Calu3 (cell line): ENCODE data around the gene MYO18B. TPM values are rescaled to one million over a fixed set of nuclear protein-coding genes. Genes with fewer than 3 reads are reported as not detected.
"Not testable (repeated sequence)": the region's sequence is repeated elsewhere in the genome, so short reads cannot be mapped to it uniquely, and the experiment has no call there.

Experiments used
- BruUV-seq: library from RNA; stranded (reverse); fragments of 400-500 nt; replicated peaks from 2 replicates; lab custom pipeline; 2021; lab: Mats Ljungman, UMichigan
- CTCF ChIA-PET: fragments of 300-600 bp; sonication (Branson Sonifier 250); formaldehyde crosslinking; loops from one replicate; lab custom pipeline; 2022; ENCODE audit warnings: antibody characterized with exemption; lab: Charles Lee
- DNase-seq: peaks from one replicate; pipeline ENCODE4 v3.0.0; 2022
- H3K27ac Mint-ChIP-seq: one replicate; pipeline ENCODE4 v1.8.0; 2022; ENCODE audit warnings: mixed read lengths; ENCODE audit not compliant: unreplicated experiment
- H3K27me3 Mint-ChIP-seq: one replicate; pipeline ENCODE4 v1.8.0; 2022; ENCODE audit warnings: mixed read lengths; ENCODE audit not compliant: unreplicated experiment
- H3K36me3 Mint-ChIP-seq: one replicate; pipeline ENCODE4 v1.8.0; 2022; ENCODE audit warnings: mild to moderate bottlenecking, moderate library complexity, mixed read lengths; ENCODE audit not compliant: insufficient read depth, unreplicated experiment
- H3K4me1 Mint-ChIP-seq: one replicate; pipeline ENCODE4 v1.8.0; 2022; ENCODE audit warnings: mild to moderate bottlenecking, low read depth, mixed read lengths; ENCODE audit not compliant: unreplicated experiment
- H3K4me3 Mint-ChIP-seq: one replicate; pipeline ENCODE4 v1.8.0; 2022; ENCODE audit warnings: mild to moderate bottlenecking, low read depth, moderate library complexity, mixed read lengths; ENCODE audit not compliant: unreplicated experiment
- H3K9me3 Mint-ChIP-seq: one replicate; pipeline ENCODE4 v1.8.0; 2022; ENCODE audit warnings: low read depth, mixed read lengths; ENCODE audit not compliant: unreplicated experiment
- intact Hi-C: fragments of 100-400 bp; cut with micrococcal nuclease; formaldehyde crosslinking; loops from one replicate; pipeline ENCODE4 v1.10.0; 2022; ENCODE audit not compliant: unreplicated experiment
- total RNA-seq: library from RNA; stranded (reverse); gene quantifications from 2 replicates; pipeline ENCODE4 v1.2.3, GENCODE V29; 2022
- TF ChIP-seq, protein P1 (sequence below): fragments of 200-600 bp; IDR thresholded peaks from one replicate; pipeline ENCODE4 v1.8.0; 2022; ENCODE audit warnings: antibody characterized with exemption; ENCODE audit not compliant: unreplicated experiment

Gene MYO18B
- total RNA-seq, 1 experiment from 2014 or later = 0.59 TPM

DNA sequence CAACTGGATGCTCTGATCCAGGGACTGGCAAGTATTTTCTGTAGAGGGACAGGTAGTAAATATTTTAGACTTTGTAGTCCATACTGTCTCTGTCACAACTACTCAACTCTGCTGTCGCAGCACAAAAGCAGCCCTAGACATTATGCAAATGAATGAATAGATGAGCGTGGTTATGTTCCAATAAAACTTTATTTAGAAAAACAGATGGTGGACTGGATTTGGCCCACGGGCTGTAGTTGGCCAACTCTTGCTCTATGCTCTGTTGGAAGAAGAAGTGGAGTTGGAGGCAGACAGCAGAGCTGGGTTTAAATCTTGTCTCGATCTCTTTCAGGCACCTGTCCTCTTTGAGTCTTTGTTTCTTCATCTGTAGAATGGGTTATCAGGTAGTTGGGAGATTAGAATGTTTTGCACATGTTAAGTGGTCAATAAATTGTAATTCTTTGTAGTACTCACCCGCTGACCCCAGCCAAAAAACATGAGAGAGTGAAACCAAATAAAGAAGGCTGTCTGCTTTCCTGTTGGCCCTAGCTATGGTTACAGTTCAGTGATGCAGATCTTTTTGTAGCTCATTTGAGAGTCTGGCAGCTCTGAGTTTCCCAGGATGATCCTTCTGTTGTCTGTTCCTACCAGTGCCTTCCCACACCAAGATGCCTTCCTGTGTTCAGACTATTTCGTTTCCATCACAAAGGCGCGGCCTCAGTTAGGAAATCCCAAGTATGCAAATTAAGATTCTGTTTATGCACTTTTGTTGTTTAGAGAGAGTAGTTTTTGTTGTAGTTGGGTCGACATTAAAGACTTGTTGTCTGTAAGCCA lies 229.2 kb downstream of the MYO18B start:
- Mint-ChIP-seq H3K4me3 (no peak overlapping the region), H3K9me3 (no peaks in the 10 kb centered on the region), H3K4me1 (no peaks in the 10 kb centered on the region), H3K36me3 (no peaks in the 10 kb centered on the region), H3K27me3 (peaks cover 33% of the 10 kb centered on the region), H3K27ac (no peak overlapping the region)
- DNase-seq = no peak
- no TSS peak for BruUV-seq
- CTCF ChIA-PET = no interaction called here
- intact Hi-C loops = no loop called here
- TF ChIP-seq, protein P1, sequence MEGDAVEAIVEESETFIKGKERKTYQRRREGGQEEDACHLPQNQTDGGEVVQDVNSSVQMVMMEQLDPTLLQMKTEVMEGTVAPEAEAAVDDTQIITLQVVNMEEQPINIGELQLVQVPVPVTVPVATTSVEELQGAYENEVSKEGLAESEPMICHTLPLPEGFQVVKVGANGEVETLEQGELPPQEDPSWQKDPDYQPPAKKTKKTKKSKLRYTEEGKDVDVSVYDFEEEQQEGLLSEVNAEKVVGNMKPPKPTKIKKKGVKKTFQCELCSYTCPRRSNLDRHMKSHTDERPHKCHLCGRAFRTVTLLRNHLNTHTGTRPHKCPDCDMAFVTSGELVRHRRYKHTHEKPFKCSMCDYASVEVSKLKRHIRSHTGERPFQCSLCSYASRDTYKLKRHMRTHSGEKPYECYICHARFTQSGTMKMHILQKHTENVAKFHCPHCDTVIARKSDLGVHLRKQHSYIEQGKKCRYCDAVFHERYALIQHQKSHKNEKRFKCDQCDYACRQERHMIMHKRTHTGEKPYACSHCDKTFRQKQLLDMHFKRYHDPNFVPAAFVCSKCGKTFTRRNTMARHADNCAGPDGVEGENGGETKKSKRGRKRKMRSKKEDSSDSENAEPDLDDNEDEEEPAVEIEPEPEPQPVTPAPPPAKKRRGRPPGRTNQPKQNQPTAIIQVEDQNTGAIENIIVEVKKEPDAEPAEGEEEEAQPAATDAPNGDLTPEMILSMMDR = no peak

DNA sequence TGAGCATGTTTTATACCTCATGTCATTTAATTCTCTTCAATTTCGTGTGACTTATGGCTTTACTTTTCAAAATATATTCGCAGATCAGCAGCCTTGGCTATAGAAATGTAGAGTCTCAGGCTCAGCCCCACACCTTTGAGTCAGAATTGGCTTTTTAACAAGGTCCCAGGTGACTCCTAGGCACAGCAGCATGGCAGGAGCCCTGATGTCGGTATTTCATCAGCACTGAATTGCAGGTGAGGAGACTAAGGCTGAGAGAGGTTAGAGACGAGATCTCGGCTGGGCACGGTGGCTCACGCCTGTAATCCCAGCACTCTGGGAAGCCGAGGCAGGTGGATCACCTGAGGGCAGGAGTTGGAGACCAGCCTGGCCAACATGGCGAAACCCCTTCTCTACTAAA lies 230.4 kb downstream of the MYO18B start:
- BruUV-seq = no TSS peak
- CTCF ChIA-PET = no interaction called here
- H3K4me1 Mint-ChIP-seq = no peaks in the 10 kb centered on the region
- H3K27me3 Mint-ChIP-seq = peaks cover 41% of the 10 kb centered on the region
- intact Hi-C loops = no loop called here
- no peaks in the 10 kb centered on the region for H3K36me3 Mint-ChIP-seq
- no peak for DNase-seq
- no peak overlapping the region for H3K27ac Mint-ChIP-seq
- TF ChIP-seq, protein P1 = no peak
- H3K9me3 Mint-ChIP-seq = no peaks in the 10 kb centered on the region
- H3K4me3 Mint-ChIP-seq = no peak overlapping the region

DNA sequence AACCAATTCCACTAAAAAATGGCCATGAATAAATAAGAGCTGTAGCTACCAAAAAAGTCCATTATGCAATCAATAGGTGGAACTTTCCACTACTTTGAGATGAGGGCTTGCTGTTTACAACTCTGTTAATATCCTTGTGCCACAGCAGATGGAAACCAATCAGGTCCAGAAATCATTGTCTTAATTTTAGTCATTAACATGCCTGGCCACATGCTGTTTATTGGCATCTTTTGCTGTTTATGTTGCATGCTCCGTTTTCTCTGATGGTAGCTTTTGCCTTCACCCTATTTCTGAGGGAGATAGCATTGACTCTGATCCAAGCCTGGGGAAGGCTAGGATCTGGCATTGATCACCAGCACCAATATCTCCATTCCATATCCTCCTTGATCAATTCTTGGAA lies 234.4 kb downstream of the MYO18B start:
- TF ChIP-seq, protein P1 = no peak
- no peaks in the 10 kb centered on the region for H3K4me1 Mint-ChIP-seq
- intact Hi-C loops = no loop called here
- no peak for DNase-seq
- no peak overlapping the region for H3K4me3 Mint-ChIP-seq
- H3K27ac Mint-ChIP-seq = no peak overlapping the region
- CTCF ChIA-PET = no interaction called here
- H3K36me3 Mint-ChIP-seq = no peaks in the 10 kb centered on the region
- no peaks in the 10 kb centered on the region for H3K9me3 Mint-ChIP-seq
- no TSS peak for BruUV-seq
- H3K27me3 Mint-ChIP-seq = peaks cover 80% of the 10 kb centered on the region

DNA sequence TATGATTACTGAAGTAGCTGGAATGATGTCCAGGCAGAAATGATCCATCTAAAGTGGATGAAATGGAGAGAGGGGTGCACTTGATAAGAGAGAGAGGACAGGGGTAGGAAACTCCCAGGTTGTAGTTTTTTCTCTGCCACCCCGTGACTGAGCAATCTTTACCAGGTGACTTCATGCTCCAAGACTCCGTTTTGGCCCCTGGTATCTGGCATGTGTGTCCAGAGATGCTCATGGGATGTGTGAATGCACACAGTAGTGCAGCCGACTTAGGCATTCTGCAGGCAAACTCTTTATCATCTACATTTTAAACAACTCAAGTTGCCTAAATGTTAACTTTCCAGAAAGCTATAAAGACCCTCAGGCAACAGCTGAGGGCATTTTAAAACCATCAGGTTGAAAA lies 238.0 kb downstream of the MYO18B start:
- no peak overlapping the region for H3K4me3 Mint-ChIP-seq
- TF ChIP-seq, protein P1 = no peak

DNA sequence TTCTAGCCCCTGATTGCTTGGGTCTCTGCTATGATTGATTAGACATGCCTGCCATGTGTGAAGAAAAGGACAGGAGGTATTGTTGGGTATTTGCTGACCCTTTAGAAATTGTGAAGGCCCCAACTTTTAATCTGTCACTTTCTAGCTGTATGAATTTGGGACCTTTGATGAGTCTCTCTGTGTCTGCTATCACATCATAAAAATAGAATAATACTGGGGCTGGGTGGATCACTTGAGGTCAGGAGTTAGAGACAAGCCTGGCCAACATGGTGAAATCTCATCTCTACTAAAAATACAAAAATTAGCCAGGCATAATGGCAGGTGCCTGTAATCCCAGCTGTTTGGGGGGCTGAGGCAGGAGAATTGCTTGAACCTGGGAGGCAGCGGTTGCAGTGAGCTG lies 242.9 kb downstream of the MYO18B start:
- H3K4me3 Mint-ChIP-seq, BruUV-seq, DNase-seq, H3K36me3 Mint-ChIP-seq, CTCF ChIA-PET, intact Hi-C loops, H3K9me3 Mint-ChIP-seq, H3K27ac Mint-ChIP-seq, H3K4me1 Mint-ChIP-seq: not testable (repeated sequence)
- peaks cover 95% of the 10 kb centered on the region for H3K27me3 Mint-ChIP-seq

More for the DNA sequence above, 238.0 kb downstream of the MYO18B start:
- H3K9me3 Mint-ChIP-seq = no peaks in the 10 kb centered on the region
- CTCF ChIA-PET = no interaction called here
- no peak for DNase-seq
- H3K4me1 Mint-ChIP-seq = no peaks in the 10 kb centered on the region
- peaks cover 88% of the 10 kb centered on the region for H3K27me3 Mint-ChIP-seq
- H3K36me3 Mint-ChIP-seq = no peaks in the 10 kb centered on the region
- H3K27ac Mint-ChIP-seq = no peak overlapping the region
- intact Hi-C loops = no loop called here
- no TSS peak for BruUV-seq
